AG20443 (cell line): ENCODE data around the gene GBE1.

Source experiments
- DNase-seq: peaks from one replicate; pipeline ENCODE4 v3.0.0; 2012; ENCODE audit warnings: low spot score, mixed read lengths

GBE1 gene

GRCh38 chr3:81621277-81621676, 140.2 kb downstream of the GBE1 start:
- DNase-seq = no peak

- no peak for DNase-seq
These were observed 140.6 kb downstream of the GBE1 start for GRCh38 chr3:81620849-81621248.

DNA sequence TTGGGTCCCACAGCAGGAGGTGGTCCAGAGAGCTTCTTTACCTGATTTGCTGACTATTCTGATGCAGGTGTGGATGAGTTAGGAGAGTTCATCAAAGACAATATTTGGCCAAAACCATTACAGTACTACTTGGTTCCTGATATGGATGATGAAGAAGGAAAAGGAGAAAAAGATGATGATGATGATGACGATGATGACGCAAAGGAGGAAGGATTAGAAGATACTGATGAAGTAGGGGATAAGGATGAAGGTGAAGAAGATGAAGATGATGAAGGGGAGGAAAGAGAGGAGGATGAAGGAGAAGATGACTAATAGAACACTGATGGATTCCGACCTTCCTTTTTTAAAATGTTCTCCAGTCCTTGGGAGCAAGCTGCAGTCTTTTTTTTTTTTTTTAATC, 148.7 kb downstream of the GBE1 start:
- no peak for DNase-seq

- peak; percentile 43 for DNase-seq
These were observed 158.7 kb downstream of the GBE1 start for GRCh38 chr3:81602781-81603180.

DNA sequence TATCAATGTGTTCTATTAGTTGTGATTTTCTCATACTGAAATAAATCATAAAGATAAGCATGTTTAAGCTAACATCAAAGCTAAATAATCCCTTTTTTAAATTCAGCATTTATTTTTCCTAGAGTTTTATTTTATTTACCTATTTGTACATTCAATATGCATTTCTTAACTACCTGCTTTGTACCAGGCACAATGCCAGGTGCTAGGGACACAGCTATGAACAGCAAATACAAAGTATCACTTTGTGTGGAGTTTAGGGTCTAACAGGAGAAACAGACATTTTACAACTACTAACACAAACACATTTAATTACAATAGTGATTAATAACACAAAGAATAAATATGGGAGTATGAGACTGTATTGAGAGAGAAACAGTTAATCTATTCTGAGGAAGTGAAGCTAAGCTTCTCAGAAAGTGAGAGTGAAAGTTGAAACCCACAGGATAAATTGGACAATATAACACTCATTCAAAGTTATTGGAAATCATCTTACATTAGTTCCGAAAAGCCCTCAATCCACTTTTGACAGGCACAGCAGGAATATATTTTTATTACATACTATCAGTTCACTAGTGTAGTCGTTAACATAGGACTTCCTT, 159.6 kb downstream of the GBE1 start:
- DNase-seq = no peak

- DNase-seq = no peak
These were observed 169.3 kb downstream of the GBE1 start for GRCh38 chr3:81592101-81592500.

- no peak for DNase-seq
These were observed 175.5 kb downstream of the GBE1 start for GRCh38 chr3:81585937-81586336.

- DNase-seq = no peak
These were observed 176.4 kb downstream of the GBE1 start for GRCh38 chr3:81585056-81585455.

- peak; percentile 26 for DNase-seq
These were observed 179.4 kb downstream of the GBE1 start for GRCh38 chr3:81581966-81582599.

GRCh38 chr3:81580355-81580754, 181.1 kb downstream of the GBE1 start:
- no peak for DNase-seq

- no peak for DNase-seq
These were observed 181.7 kb downstream of the GBE1 start for GRCh38 chr3:81579744-81580143.

DNA sequence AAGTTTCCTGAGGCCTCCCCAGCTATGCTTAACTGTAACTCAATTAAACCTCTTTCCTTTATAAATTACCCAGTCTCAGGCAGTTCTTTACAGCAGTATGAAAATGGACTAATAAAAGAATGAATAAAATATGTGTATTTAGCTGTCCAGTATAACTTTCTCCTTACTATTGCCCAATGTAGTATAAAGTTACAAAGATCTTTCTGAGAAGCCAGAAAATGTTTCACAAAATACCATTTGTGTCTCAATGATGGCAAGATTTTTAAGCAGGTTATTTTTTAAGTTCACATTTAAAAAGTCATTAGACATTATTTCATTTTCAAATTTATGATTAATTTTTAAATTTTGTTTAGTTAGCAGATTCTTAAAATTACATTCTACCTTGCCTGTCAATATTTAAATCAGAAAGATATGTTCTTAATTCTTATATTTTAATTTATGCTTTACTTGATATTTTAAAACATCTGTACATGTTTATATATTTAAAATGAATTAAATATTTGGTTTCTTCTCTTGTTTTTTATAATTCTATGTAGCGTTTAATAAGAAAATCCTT, 189.2 kb downstream of the GBE1 start:
- no peak for DNase-seq

GRCh38 chr3:81568378-81568777, 193.1 kb downstream of the GBE1 start:
- no peak for DNase-seq

DNA sequence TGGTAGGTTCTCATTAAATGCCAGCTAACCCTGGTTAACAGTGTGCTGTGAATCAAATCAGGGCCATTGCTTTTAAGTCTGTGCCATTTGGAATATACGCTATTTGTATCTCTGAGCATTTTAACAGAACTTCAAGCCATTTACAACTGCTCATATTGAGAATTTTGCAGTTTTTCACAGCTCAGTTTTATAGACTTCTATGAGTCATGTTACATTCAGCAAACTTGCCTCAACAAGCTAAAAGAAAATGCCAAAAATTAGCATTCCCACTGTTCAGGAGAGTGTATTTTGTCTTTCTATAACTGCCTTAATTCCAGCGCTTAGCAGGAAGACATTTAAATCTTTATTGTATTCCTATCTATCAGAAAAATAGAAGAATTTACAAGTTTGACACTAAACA, 196.4 kb downstream of the GBE1 start:
- no peak for DNase-seq

DNA sequence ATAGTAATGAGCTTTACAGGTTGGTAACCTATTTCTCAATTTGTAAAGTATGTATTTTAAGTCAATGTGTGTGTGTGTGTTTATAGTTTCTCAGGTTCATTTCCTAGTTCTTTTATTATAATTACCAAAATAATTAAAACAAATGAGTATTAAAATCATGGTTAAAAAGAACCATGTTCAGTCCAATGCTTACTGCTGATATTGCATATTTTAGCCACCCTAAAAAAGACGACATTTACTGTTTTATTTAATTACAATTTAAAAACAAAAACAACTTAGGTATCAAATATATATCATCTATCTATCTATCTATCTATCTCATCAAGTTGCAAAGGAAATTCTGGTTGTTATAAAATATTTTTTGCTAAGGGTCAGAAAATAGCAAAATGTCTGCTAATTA, 203.3 kb downstream of the GBE1 start:
- DNase-seq = no peak

DNA sequence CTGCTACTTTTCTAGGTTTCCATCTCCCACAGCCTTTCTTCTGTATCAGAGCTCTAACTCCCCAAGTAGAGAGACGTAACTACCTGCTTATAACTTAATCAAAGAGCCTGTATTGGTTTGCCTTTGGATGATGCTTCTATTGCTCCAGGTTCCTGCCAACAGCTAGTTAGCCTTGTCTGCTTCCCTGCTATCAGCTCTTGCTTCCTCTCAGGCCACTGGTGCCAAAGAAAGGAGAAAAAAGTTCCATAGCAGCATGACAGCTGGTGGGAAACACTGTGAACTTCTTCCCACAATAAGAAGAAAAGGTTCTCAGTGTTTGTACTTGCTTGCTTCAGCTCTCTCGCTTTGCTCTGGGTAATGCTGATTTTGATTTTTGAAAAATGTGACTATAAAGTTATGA, 206.6 kb downstream of the GBE1 start:
- no peak for DNase-seq

DNA sequence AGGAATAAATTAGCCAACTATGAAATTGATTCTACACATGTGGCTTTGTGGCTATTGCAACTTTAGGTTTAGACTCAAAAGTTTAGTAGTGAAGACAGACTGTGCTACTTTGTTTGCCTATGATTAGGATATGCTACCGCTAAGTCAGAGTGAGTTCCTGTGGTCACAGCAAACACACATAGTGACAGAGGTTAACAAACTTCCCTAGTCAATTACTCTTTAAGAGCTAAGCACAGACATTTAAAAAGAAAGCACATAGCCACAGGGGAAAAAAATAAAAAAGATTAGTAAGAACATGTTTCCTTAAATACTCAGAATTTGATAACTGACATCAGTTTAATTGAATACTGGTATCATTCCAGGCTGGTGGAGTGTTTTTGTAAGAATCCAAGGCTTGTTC, 207.1 kb downstream of the GBE1 start:
- no peak for DNase-seq

DNA sequence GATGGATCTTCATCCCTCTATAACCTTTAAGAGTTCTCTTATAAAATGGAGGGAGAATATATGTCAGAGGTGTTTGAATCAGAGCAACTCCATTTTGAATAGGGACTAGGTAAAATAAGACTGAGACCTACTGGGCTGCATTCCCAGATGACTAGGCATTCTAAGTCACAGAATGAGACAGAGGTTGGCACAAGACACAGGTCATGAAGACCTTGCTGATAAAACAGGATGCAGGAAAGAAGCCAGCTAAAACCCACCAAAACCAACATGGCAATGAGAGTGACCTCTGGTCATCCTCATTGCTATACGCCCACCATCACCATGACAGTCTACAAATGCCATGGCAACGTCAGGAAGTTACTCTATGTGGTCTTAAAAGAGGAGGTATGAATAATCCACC, 211.0 kb downstream of the GBE1 start:
- DNase-seq = no peak

- DNase-seq = peak; percentile 20
These were observed 211.6 kb downstream of the GBE1 start for GRCh38 chr3:81549831-81550230.

- no peak for DNase-seq
These were observed 212.1 kb downstream of the GBE1 start for GRCh38 chr3:81549388-81549787.

- peak; percentile 11 for DNase-seq
These were observed 215.9 kb downstream of the GBE1 start for GRCh38 chr3:81545572-81545971.

DNA sequence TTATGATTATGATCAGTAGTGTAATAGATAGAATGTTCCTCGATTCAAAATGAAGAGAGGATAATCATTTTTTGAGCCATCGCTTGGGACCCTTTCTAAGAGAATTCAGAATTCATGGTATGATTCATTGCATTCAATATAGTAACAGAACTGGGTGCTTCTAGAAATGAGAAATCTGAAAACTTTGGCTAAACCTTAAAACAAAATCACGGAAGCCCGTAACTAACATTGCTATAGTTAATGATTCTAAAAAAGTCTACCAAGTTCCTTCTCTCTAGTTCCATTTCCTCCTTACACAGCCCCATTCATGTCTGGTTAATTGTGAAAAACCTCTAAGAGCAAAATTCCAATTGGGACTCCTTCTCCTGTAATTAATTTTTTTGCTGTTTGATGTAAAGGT, 217.1 kb downstream of the GBE1 start:
- no peak for DNase-seq

DNA sequence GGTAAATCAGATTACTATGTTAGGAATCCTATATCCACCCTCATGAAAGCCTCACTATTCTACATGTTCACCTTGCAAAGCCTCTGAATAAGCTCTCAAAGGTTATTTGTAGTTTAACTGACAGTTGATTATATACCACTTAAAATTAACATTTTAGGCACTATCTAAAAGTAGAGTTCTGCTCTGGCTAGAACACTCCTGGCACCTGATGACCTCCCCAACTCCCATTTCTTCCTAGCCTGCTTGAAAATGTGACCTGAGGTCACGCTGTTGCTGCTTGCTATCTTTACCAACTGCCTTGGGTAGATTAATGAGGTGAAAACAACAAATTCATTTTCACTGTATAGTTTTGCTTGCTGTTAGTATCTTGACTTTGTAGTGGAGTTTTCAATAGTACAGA, 220.7 kb downstream of the GBE1 start:
- no peak for DNase-seq

GRCh38 chr3:81531846-81532245, 229.6 kb downstream of the GBE1 start:
- no peak for DNase-seq
